ENCODE data around the gene HCN2. TPM values are rescaled to one million over a fixed set of nuclear protein-coding genes. Genes with fewer than 3 reads are reported as not detected.
A peak's percentile ranks its signal among the peaks of the same experiment; 100 is the strongest.

The HCN2 gene
- total and polyA plus RNA-seq, 9 of the 15 experiments (the other 6 are each of a cell fraction or from before 2014, with no cell fraction given) = 0.29 to 4.2 (median 0.82) TPM; not detected in 2

- TF ChIP-seq TEAD4 (IDR thresholded peaks at IDR 0.05; ENCODE audit: low read length) (peak; percentile 35; the same call in 1 of the 2 replicates), TEAD4 (CRISPR knock-in tag; IDR thresholded peaks at IDR 0.05; ENCODE audit: borderline replicate concordance) (no peak), TBP (optimal IDR thresholded peaks at IDR 0.05; ENCODE audit: low read depth, low read length) (no peak), RNF2 (IDR thresholded peaks at IDR 0.05) (peak; percentile 84; the same call in 1 of the 2 replicates), ETV5 (CRISPR knock-in tag; IDR thresholded peaks at IDR 0.05; ENCODE audit: low read depth) (peak; percentile 63; the same call in 1 of the 2 replicates), SETDB1 (IDR thresholded peaks at IDR 0.05; ENCODE audit: low read length) (no peak), SIRT6 (IDR thresholded peaks at IDR 0.05; ENCODE audit: low read depth, low read length) (no peak), KLF1 (tag; IDR thresholded peaks at IDR 0.05) (no peak), ZNF224 (CRISPR knock-in tag; IDR thresholded peaks at IDR 0.05) (no peak), ZNF232 (CRISPR knock-in tag; IDR thresholded peaks at IDR 0.05) (no peak), ZNF717 (CRISPR knock-in tag; IDR thresholded peaks at IDR 0.05) (no peak), TEAD2 (tag; IDR thresholded peaks at IDR 0.05) (no peak), FOXO4 (CRISPR knock-in tag; IDR thresholded peaks at IDR 0.05) (no peak), CCAR2 (IDR thresholded peaks at IDR 0.05; ENCODE audit: low read depth, low read length) (no peak), MGA (IDR thresholded peaks at IDR 0.05) (peak; percentile 86), HES1 (IDR thresholded peaks at IDR 0.05; ENCODE audit: low read depth) (no peak)
Observed at GRCh38 chr19:610801-611480, 21.3 kb downstream of the HCN2 start (continued).
